GM19238 (cell line): ENCODE results near the gene TMEM117.
"Not testable (repeated sequence)": the region's sequence is repeated elsewhere in the genome, so short reads cannot be mapped to it uniquely, and the experiment has no call there.

Experiments used
- DNase-seq: peaks from one replicate; pipeline ENCODE4 v3.0.0; 2011; ENCODE audit warnings: low spot score; ENCODE audit not compliant: insufficient read length

TMEM117 gene

DNA sequence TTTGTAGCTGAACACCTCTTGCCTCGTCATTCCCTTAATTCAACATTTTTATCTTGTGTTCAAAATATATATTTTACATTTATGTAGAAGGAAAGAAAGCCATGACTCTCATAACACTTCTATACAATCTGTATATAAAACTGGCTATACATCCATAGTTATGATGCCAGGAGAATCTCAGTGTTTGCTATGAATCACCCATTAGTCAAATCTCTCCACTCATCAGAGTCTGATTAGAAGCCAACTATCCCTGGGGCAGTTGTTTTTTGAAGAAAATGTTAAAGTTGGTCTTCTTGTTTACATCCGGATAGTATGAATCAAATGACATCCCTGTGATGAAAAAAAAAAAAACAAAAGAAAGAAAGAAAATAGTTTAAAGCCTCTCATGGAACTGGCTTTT is 536.4 kb downstream of the TMEM117 start:
- no peak for DNase-seq

GRCh38 chr12:44375694-44376093 is 539.8 kb downstream of the TMEM117 start:
- no peak for DNase-seq

DNA sequence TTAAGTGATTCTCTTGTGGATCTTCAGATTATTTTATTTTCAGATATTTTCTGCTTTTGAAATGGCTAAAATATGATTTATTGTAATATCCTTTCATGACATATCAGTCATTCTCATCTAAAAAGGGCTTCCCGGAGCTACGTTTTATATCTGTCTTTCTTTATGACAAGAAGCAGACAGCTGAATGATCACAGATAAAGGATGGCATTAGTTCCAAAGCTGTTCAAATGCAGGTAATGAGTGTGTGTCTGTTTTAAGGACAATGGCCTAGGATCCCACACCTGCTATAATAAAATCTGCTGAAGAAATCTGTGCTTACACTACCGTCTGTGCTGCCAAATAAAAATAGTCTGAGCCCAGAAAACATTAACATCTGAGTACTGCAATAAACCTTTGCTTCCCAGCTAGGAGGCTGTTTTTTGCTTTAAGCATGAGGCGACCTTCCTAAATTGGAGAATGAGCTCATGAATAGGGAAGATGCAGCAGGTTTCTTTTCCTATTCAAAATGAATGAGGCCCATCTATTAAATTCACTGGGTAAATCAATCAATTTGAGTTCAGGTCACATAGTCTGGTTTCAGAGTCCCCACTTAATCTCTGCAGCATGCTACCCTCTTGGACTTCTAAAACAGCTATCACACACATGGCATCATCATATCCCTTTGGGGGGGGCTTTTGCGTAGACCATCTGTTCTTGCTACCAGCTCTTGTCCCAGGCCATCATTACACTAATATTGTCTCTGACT is 541.7 kb downstream of the TMEM117 start:
- no peak for DNase-seq

DNA sequence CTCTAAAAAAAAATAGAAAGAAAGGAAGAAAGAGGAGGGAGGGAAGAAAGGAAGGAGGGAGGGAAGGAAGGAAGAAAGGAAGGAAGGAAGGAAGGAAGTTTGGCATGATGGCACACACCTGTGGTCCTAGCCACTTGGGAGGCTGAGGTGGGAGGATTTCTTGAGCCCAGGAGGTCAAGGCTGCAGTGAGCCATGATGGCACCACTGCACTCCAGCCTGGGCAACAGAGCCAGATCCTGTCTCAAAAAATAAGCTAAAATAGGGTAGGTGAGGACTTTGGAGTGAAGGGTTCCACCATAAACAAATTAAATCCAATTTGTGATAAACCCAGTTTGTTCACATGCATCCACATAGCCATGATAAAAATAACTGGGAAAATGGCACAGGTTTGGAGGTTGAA is 543.2 kb downstream of the TMEM117 start:
- DNase-seq, result not testable (repeated sequence)

DNA sequence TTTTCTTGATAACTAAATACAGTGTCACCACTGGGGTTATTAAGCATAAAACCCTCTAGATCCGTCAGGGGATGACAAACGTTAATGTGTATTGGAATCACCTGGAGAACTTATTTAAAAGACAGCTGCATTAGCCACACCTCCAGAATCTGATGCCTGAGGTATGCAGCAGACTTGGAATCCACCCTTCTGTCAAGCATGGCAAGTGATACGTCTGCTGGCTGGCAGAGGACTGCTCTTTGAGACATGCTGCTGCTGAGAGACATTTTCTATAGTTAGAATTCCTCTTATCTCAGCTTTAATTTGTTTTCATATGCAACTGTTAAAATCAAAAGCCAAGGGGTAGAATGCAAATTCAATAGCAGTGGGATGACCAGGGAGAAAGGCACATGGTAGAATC is 544.0 kb downstream of the TMEM117 start:
- DNase-seq, result no peak

- no peak for DNase-seq
Measured at GRCh38 chr12:44380861-44381260, 545.0 kb downstream of the TMEM117 start.

DNA sequence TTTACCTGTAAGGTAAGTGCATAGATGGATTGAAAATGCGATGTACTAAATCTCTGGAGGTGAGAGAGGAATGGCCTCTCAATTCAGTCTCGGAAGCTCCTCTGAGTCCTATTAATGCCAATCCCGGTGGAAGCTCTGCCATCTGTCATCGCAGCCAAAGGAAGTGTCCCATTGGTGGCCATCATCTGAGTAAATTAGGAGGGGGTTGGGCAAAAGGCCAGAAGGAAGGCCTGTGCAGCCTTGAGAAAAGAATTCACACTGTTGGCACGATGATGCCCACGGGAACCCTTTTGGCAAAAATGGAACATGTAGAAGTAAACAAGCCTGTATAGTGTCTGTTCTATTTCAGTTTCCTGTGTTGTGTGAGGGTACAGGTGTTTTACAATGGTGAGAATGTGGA is 545.5 kb downstream of the TMEM117 start:
- no peak for DNase-seq

DNA sequence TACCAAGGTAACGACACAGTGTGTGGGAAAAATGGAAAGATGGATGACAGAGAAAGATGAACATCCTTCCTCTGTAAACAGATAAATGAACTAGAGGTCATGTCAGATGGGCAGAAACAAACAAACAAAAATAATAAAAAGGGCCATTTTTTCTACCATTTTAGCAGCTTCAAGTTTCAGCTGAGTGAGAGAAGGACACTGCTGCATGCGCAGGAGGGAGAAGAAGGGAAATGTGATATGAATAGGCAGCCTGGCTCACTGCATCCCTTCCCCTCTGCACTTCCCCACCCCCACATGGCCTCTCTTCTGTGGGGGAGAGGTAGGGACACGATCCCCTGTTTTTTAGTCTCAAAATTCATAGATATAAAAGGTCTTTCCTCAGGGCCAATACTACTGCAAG is 548.3 kb downstream of the TMEM117 start:
- DNase-seq, result no peak

- no peak for DNase-seq
Measured at GRCh38 chr12:44385964-44386363, 550.1 kb downstream of the TMEM117 start.

- DNase-seq, result no peak
Measured at GRCh38 chr12:44387581-44387980, 551.7 kb downstream of the TMEM117 start.

DNA sequence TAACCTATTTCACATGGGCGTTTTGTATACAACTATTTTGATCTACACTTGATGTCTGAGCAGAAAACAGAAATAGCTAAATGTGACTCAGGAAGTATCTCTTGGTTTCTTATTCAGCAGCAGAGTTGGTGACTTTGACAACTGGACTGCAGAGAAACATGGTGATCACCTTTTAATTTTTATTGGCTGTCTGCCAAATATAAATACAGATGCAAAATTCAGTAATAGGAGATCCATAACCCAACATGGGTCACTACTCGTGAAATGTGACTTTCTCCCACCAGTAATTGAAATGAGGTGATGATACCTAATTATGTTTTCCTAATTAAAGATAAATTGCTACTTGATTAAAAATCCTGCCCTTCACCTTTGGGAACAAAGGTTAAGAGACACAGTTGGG is 553.2 kb downstream of the TMEM117 start:
- DNase-seq, result no peak

DNA sequence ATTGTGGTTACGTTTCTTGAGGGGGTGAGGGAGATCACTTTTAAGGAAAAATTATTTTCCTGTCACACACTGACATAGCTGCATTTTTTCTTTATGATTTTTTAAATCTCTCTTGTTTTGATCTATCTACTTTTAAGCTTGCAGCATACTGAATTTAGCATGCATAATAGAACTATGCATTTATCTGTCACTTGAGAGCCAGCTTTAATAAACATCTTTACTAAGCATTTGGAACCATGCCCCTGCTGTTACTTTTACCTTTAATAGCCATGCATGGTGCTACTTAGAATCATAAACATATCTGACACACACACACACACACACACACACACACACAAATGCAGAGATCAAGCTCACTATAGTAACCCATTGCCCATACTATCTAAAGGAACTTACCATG is 554.0 kb downstream of the TMEM117 start:
- DNase-seq, result no peak

- DNase-seq, result no peak
Measured at GRCh38 chr12:44397631-44398030, 561.8 kb downstream of the TMEM117 start.

GRCh38 chr12:44403185-44403584 is 567.3 kb downstream of the TMEM117 start:
- no peak for DNase-seq

GRCh38 chr12:44405297-44405696 is 569.4 kb downstream of the TMEM117 start:
- no peak for DNase-seq

DNA sequence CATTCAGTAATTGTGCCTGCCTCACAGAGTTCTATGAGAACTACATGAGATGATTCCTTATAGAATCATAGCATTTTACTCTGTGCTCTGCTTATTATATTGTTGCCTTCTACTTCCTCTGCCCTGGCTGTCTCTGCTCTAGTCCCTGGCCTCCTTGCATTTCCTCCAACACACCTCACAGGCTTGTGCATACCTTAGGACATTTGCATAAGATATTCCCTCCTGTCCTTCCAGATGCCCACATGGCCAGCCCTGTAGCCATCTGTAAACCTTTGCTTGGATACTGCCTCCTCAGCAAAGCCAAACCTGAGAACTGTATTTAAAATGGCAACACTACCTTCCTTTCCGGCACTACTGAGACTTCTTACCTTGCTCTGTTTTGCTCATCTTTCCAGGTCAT is 586.7 kb downstream of the TMEM117 start:
- no peak for DNase-seq

DNA sequence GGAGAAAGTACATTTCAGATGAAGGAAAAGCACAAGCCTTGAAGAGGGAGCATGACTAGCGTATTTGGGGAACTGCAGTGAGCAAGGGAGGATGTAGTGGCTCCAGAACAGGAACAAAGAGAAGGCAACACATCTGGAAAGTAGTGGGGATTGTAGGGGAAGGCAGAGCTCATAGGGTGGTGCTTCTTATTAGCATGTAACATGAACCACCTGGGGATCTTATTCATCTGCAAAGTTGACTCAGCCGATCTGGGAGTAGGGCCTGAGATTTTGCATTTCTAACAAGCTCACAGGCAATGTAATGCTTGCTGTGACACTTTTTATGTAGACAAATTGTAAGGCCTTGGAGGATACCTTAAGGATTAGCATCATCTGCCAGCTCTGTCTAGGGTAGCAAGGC is 592.9 kb downstream of the TMEM117 start:
- DNase-seq, result no peak

DNA sequence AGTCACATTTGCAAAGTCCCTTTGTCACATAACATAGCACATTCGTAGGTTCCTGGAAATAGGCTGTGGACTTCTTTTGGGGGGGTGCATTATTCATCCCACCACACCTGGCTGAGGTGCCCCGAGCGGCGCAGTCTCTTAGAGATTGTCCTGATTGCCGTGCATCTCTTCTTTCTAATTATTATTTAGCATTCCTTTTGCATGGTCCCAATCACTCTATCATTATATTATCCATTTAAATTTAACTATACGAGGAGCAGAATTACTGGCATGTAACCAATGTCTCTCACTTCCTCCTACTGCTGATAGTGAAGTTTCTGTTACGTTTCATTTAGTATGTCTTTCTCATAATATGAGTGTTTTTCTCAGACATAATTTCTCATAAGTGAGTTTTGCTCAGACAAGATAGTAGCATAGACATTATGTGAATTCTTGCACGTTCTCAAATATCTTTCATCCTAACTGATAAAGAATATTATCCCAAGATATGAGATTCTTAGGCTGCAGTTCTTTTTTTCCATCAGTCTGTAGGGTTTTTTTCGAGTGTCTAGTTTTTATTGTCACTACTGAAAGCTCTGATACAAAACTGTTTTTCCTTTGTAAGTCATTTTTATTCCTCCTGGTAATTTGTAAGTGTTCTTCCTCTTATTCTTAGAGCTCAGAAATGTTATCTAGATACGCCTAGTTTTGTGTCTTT is 595.9 kb downstream of the TMEM117 start:
- no peak for DNase-seq

- DNase-seq, result no peak
Measured at GRCh38 chr12:44433659-44434058, 597.8 kb downstream of the TMEM117 start.

DNA sequence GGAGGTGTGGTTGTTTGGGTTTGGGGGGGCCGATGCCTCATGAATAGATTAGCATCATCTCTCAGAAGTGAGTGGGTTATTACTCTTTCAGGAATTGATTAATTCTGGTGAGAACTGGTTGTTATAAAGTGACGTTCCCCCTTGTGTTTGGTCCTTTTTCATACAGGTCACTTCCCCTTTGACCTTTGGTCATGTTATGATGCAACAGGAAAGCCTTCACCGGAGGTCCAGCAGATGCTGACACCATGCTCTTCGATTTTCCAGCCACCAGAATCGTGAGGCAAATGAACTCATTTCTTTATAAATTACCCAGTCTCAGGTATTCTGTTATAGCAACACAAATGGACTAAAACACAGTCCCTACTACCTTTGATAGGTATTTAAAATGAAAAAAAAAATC is 600.9 kb downstream of the TMEM117 start:
- no peak for DNase-seq
